ENCODE measurements around the gene RAB32. TPM values are rescaled to one million over a fixed set of nuclear protein-coding genes. Genes with fewer than 3 reads are reported as not detected.

RAB32 gene
- total and polyA plus RNA-seq, 2 of the 4 experiments (the other 2 are of a cell fraction): 55.7 to 108 TPM

DNA sequence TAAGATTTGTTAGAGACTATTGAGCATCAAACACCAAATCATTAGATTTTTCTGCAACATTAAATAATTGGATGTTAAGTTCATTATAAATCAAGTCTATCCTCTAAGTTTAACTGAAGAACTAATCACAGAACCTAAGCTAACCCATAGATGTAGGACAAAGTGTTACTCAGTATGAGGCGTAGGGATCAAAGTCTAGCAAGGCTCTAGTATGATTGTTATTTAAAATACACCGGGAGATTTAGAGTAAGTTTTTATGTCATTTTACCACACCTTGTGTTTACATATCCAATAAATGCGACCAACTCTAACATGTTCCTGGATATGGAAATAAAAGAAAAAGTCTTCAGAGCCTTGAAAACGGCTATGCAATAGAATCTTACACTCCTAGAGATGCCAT lies 57.7 kb downstream of the RAB32 start:
- no peaks in the 10 kb centered on the region for H3K27me3 ChIP-seq (ENCODE audit: control insufficient read depth, insufficient read depth, low read length)
- no peak overlapping the region for H2BK20ac ChIP-seq (ENCODE audit: low read depth, low read length)
- H3K27ac ChIP-seq (ENCODE audit: insufficient read depth, low read length): no peak overlapping the region
- no peaks in the 10 kb centered on the region for H3K9me3 ChIP-seq (ENCODE audit: control insufficient read depth, insufficient read depth, low read length)
- POLR2A ChIA-PET (ENCODE audit: unreplicated experiment): no interaction called here
- no peak overlapping the region for H4K5ac ChIP-seq (ENCODE audit: low read depth, low read length)
- WGBS, 2 experiments (ENCODE audit: extremely low coverage in 2 of 2, insufficient read length in 1 of 2): no CpG with 5 or more reads among the region's 4 CpGs
- CTCF ChIA-PET: no interaction called here
- no peaks in the 10 kb centered on the region for H3K9me1 ChIP-seq (ENCODE audit: insufficient read depth, low read length)
- H3K23ac ChIP-seq (ENCODE audit: low read depth, low read length): no peak overlapping the region
- H3K14ac ChIP-seq (replicated peaks; ENCODE audit: low read depth, low read length): no peak overlapping the region
- no peaks in the 10 kb centered on the region for H3K79me1 ChIP-seq (ENCODE audit: low read depth in 1 of 2, low read length in 2 of 2)
- no peak overlapping the region for H4K91ac ChIP-seq (ENCODE audit: insufficient read depth, low read depth, low read length)
- dilution Hi-C loops (cut with HindIII; ENCODE audit: low sequenced_read_pairs, unreplicated experiment): no loop called here
- H3K4me1 ChIP-seq (ENCODE audit: control insufficient read depth, insufficient read depth, low read length): no peaks in the 10 kb centered on the region
- no peak overlapping the region for H2AK5ac ChIP-seq (ENCODE audit: low read depth, low read length)
- in situ Hi-C loops (cut with MboI; ENCODE audit: low sequenced_read_pairs): no loop called here
- H3K4ac ChIP-seq (ENCODE audit: low read depth, low read length): no peak overlapping the region
- H3K9ac ChIP-seq (ENCODE audit: low read depth, low read length): no peak overlapping the region
- H3K4me3 ChIP-seq (ENCODE audit: insufficient read depth, low read depth, low read length): no peak overlapping the region
- no peaks in the 10 kb centered on the region for H3K36me3 ChIP-seq (ENCODE audit: control insufficient read depth, insufficient read depth, low read length)
- TF ChIP-seq, protein P1, sequence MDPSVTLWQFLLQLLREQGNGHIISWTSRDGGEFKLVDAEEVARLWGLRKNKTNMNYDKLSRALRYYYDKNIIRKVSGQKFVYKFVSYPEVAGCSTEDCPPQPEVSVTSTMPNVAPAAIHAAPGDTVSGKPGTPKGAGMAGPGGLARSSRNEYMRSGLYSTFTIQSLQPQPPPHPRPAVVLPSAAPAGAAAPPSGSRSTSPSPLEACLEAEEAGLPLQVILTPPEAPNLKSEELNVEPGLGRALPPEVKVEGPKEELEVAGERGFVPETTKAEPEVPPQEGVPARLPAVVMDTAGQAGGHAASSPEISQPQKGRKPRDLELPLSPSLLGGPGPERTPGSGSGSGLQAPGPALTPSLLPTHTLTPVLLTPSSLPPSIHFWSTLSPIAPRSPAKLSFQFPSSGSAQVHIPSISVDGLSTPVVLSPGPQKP (IDR thresholded peaks at IDR 0.05; ENCODE audit: borderline replicate concordance, low read depth, low read length): no peak
- TF ChIP-seq RAD21 (IDR thresholded peaks at IDR 0.05; ENCODE audit: low read length) (no peak), FOS (IDR thresholded peaks at IDR 0.05; ENCODE audit: low read depth, low read length) (no peak), CEBPB (IDR thresholded peaks at IDR 0.05; ENCODE audit: low read depth, low read length) (no peak), POLR2A (IDR thresholded peaks at IDR 0.05; ENCODE audit: low read depth, low read length) (no peak), SMC3 (IDR thresholded peaks at IDR 0.05; ENCODE audit: low read depth, low read length) (no peak), BHLHE40 (IDR thresholded peaks at IDR 0.05; ENCODE audit: low read depth, low read length) (no peak), RFX5 (IDR thresholded peaks at IDR 0.05; ENCODE audit: low read depth, low read length) (no peak), MAZ (IDR thresholded peaks at IDR 0.05; ENCODE audit: borderline replicate concordance, low read depth, low read length) (no peak), NFE2L2 (IDR thresholded peaks at IDR 0.05; ENCODE audit: low read depth, low read length) (no peak), MXI1 (IDR thresholded peaks at IDR 0.05; ENCODE audit: borderline replicate concordance, low read depth, low read length) (no peak)
- TF ChIP-seq, protein P2, sequence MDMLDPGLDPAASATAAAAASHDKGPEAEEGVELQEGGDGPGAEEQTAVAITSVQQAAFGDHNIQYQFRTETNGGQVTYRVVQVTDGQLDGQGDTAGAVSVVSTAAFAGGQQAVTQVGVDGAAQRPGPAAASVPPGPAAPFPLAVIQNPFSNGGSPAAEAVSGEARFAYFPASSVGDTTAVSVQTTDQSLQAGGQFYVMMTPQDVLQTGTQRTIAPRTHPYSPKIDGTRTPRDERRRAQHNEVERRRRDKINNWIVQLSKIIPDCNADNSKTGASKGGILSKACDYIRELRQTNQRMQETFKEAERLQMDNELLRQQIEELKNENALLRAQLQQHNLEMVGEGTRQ (IDR thresholded peaks at IDR 0.05; ENCODE audit: low read depth, low read length): no peak
- intact Hi-C loops (cut with micrococcal nuclease): no loop called here
- no TSS peak for BruUV-seq (replicated peaks)
- no peak overlapping the region for H2BK5ac ChIP-seq (ENCODE audit: low read depth, low read length, poor library complexity, severe bottlenecking)
- no peak overlapping the region for H3K18ac ChIP-seq (ENCODE audit: low read depth, low read length)
- no peak overlapping the region for H4K8ac ChIP-seq (ENCODE audit: low read depth in 2 of 2, low read length in 2 of 2)
- H2BK15ac ChIP-seq (ENCODE audit: low read depth, low read length): no peak overlapping the region
- DNase-seq (no peak), ATAC-seq (ENCODE audit: low read depth) (no peak)
- H2AK9ac ChIP-seq (replicated peaks; ENCODE audit: low read depth, low read length, poor library complexity): no peak overlapping the region
- no peaks in the 10 kb centered on the region for H4K20me1 ChIP-seq (ENCODE audit: insufficient read depth, low read length)
- no peak overlapping the region for H3K4me2 ChIP-seq (ENCODE audit: low read depth, low read length)
- H2BK120ac ChIP-seq (ENCODE audit: low read depth, low read length): no peak overlapping the region
- H2AFZ ChIP-seq (replicated peaks; ENCODE audit: low read length, poor library complexity): no peak overlapping the region
- H3K56ac ChIP-seq (ENCODE audit: extremely low read depth, insufficient read depth, low read length): no peak overlapping the region
